Choroid plexus epithelial cell (primary cell): Measurements from ENCODE around the gene PLB1.

ENCODE experiments used
- DNase-seq: peaks from one replicate; pipeline ENCODE4 v3.0.0-alpha.2; 2010; ENCODE audit warnings: low read depth
- H3K4me3 ChIP-seq: 2 replicates; pipeline ENCODE4 v1.5.1; 2011; ENCODE audit warnings: low read depth, mild to moderate bottlenecking, control low read depth, low read length, moderate library complexity
- CTCF ChIP-seq: conservative IDR thresholded peaks from 2 replicates; pipeline ENCODE4 v1.5.1; 2011; ENCODE audit warnings: low read depth, mild to moderate bottlenecking, control low read depth, inconsistent platforms, low read length, moderate library complexity

Gene PLB1

GRCh38 chr2:28642796-28643195, 146.9 kb downstream of the PLB1 start:
- TF ChIP-seq CTCF = no peak
- H3K4me3 ChIP-seq = no peak overlapping the region
- DNase-seq = no peak

GRCh38 chr2:28643327-28643726, 147.5 kb downstream of the PLB1 start:
- no peak overlapping the region for H3K4me3 ChIP-seq
- no peak for DNase-seq
- TF ChIP-seq CTCF = no peak

GRCh38 chr2:28643911-28644334, 148.1 kb downstream of the PLB1 start:
- H3K4me3 ChIP-seq = no peak overlapping the region
- no peak for TF ChIP-seq CTCF
- peak; percentile 37 for DNase-seq

- no peak overlapping the region for H3K4me3 ChIP-seq
- no peak for DNase-seq
- no peak for TF ChIP-seq CTCF
Observed at GRCh38 chr2:28644760-28645159, 148.9 kb downstream of the PLB1 start.

GRCh38 chr2:28645553-28645952, 149.7 kb downstream of the PLB1 start:
- no peak for DNase-seq
- no peak overlapping the region for H3K4me3 ChIP-seq
- TF ChIP-seq CTCF = no peak

- no peak for TF ChIP-seq CTCF
- H3K4me3 ChIP-seq = no peak overlapping the region
- DNase-seq = no peak
Observed at GRCh38 chr2:28647682-28648081, 151.8 kb downstream of the PLB1 start.

GRCh38 chr2:28648147-28648546, 152.3 kb downstream of the PLB1 start:
- no peak for TF ChIP-seq CTCF
- no peak for DNase-seq

More at GRCh38 chr2:28648147-28648546, 152.3 kb downstream of the PLB1 start:
- H3K4me3 ChIP-seq = no peak overlapping the region
